Motor neuron (in vitro differentiated cells): Measurements from ENCODE around the gene FOXE3. TPM values are rescaled to one million over a fixed set of nuclear protein-coding genes. Genes with fewer than 3 reads are reported as not detected.
A peak's percentile ranks its signal among the peaks of the same experiment; 100 is the strongest.

Source experiments
- ATAC-seq, 8 experiments: fragments of 200-7000 bp; cut with Tn5 transposase; replicated peaks in 6 of 8; 2 replicates each; pipeline ENCODE4 v1.8.0; 2021; ENCODE audit warnings: mild to moderate bottlenecking in 8 of 8, moderate library complexity in 8 of 8
- H3K27ac ChIP-seq, 2 donors: fragments of 250-450 bp; sonication (Bioruptor Pico); 2 replicates each; pipeline ENCODE4 v1.9.0; 2021; ENCODE audit warnings: antibody characterized with exemption in 2 of 2, mild to moderate bottlenecking in 2 of 2, moderate library complexity in 1 of 2
- H3K4me1 ChIP-seq, 2 donors: fragments of 250-450 bp; sonication (Bioruptor Pico); replicated peaks in 1 of 2; 2 replicates each; pipeline ENCODE4 v1.6.1; 2021; ENCODE audit warnings: antibody characterized with exemption in 2 of 2, mild to moderate bottlenecking in 2 of 2, moderate library complexity in 1 of 2
- H3K4me3 ChIP-seq, 5 donors: fragments of 250-450 bp; sonication (Bioruptor Pico); 2 replicates each; pipeline ENCODE4 v1.9.0; 2021; ENCODE audit warnings: antibody characterized with exemption in 5 of 5, mild to moderate bottlenecking in 5 of 5, moderate library complexity in 4 of 5
- WGBS, 10 experiments: fragments of 450-650 bp; shearing (Covaris generic); methylation state at CpG; one replicate each; pipeline ENCODE4 v1.0.0; 2022; 5-methylcytosine and 5-hydroxymethylcytosine counted together
- in situ Hi-C, 9 experiments: fragments of 400-800 bp; cut with MboI; loops; one replicate each; pipeline ENCODE4 v1.15.0; 2021; ENCODE audit warnings: low sequenced_read_pairs in 9 of 9, low pct_unique_long_range_greater_than_20kb in 2 of 9; ENCODE audit not compliant: unreplicated experiment in 9 of 9
- total RNA-seq, 8 experiments: library from RNA; unstranded; fragments of 300-600 nt; gene quantifications; 2 replicates each; pipeline versions ENCODE4 v1.2.3 to v1.2.4, GENCODE V29; 2022

FOXE3 gene
- total RNA-seq, 8 experiments from 2014 or later: 0.05 to 1.4 (median 0.18) TPM; not detected in 1

DNA sequence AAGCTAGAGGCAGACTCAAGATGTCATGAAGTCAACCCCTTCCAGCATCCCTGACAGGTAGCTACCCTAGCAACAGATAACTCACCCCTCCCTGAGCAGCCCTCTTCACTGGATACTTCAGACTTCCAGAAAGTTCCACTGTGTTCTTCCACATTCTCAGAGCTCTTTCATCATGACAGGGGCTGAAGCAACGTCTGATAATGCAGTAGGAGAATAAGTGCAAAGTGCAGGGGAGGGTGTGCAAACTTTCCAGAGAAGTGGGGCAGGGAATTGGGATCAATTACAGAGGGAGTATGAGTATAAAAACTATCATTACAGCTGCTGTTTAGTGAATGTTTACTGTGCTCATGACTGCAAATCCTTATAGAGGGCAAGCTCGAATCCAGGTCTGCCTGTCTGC lies 26.4 kb upstream of the FOXE3 start:
- 40 to 80% (median 58%) methylated on average over 1 to 2 of the region's 2 CpGs; no CpG with 5 or more reads in 5 of the 10 experiments for WGBS, 10 experiments
- ATAC-seq: no peak
- in situ Hi-C loops: loop anchor here in 2 of 9 experiments (5.0 to 25.0 kb wide), 2 partner anchors 38 to 202 kb away; partner anchors contain the start of gene PDZK1IP1 (in 1 of the 2)
- Histone ChIP-seq H3K27ac (no peak overlapping the region), H3K4me3 (no peak overlapping the region), H3K4me1 (no peaks in the 10 kb centered on the region)

- no peak for ATAC-seq
- Histone ChIP-seq H3K4me1 (no peaks in the 10 kb centered on the region), H3K4me3 (no peak overlapping the region), H3K27ac (no peak overlapping the region)
- in situ Hi-C loops: loop anchor here in 1 of 9 experiments (25.0 kb wide), 1 partner anchor 204 kb away; the partner anchor contains the start of gene PDZK1IP1
- 40 to 100% (median 71%) methylated on average over 1 to 2 of the region's 2 CpGs; no CpG with 5 or more reads in 2 of the 10 experiments for WGBS, 10 experiments
These were observed 25.2 kb upstream of the FOXE3 start for GRCh38 chr1:47390843-47391242.

DNA sequence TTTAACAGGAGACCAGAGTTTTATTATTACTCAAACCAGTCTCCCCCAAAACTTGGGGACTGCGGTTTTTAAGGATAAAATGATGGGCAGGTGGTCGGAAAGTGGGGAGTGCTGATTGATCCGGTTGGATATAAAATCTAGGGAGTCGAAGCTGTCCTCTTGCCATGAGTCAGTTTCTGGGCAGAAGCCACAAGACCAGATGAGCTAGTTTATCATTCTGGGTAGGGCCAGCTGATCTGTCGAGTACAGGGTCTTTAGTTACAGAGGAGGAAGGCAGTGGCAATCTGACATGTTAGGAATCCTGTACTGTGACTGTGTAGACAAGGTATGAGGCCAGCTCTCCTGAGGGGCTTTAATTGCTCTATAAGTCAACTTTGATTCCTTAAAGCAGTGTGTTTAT lies 22.9 kb upstream of the FOXE3 start:
- in situ Hi-C loops: loop anchor here in 1 of 9 experiments (25.0 kb wide), 1 partner anchor 206 kb away; the partner anchor contains the start of gene PDZK1IP1
- H3K27ac ChIP-seq: no peak overlapping the region
- H3K4me1 ChIP-seq: no peaks in the 10 kb centered on the region
- ATAC-seq: no peak
- no peak overlapping the region for H3K4me3 ChIP-seq
- 17 to 97% (median 45%) methylated on average over 1 to 5 of the region's 5 CpGs for WGBS, 10 experiments

DNA sequence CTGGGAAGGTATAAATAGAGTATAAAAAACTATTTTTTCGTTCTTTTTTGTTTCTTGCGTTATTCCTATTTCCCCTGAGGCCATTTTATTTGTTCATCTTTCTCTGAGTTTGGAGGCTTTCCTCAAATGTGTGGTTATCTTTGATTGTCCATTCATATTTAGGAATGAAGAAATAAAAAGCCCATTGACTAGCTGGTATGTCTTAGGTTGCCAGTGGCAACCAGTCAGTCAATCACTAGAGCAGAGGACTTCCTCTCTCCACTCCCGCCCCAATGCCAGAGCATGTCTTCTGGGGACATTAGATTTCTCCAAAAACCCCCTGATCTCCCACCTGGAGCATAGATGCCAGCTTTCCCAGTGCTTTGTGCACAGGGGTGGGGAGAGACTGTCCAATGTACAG lies 20.7 kb upstream of the FOXE3 start:
- H3K4me1 ChIP-seq: no peaks in the 10 kb centered on the region
- H3K4me3 ChIP-seq: no peak overlapping the region
- ATAC-seq: no peak
- WGBS, 10 experiments: 54 to 96% (median 76%) methylated on average over 2 to 3 of the region's 3 CpGs
- H3K27ac ChIP-seq: no peak overlapping the region
- in situ Hi-C loops: loop anchor here in 1 of 9 experiments (25.0 kb wide), 1 partner anchor 208 kb away; the partner anchor contains the start of gene PDZK1IP1

DNA sequence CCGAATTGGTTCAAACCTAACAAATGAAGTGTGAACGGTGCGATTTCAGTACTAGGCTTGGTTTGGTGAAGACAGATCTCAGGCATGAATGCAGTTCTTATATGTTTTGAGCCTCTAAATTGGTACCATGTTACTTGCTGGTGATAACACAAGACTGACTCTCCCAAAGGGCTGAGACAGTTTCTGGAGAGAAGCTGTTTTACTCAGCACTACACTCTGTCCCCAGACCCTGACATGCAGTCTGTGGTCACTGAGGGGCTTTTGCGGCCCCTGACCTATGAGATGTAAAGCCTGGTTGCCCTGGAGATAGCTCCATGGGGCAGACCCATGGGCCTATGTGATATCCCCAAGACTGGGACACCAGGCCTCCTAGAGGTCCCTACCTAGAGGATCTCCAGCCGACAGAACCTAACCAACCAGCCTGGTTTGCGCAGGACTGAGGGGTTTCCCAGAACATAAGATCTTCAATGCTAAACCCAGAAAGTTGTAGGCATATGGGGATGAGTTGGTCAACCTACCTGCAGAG lies 19.4 kb upstream of the FOXE3 start:
- Histone ChIP-seq H3K27ac (no peak overlapping the region), H3K4me3 (no peak overlapping the region), H3K4me1 (no peaks in the 10 kb centered on the region)
- in situ Hi-C loops: loop anchor here in 1 of 9 experiments (25.0 kb wide), 1 partner anchor 209 kb away; the partner anchor contains the start of gene PDZK1IP1
- WGBS, 10 experiments: 73 to 100% (median 83%) methylated on average over 1 to 6 of the region's 6 CpGs; no CpG with 5 or more reads in 2 of the 10 experiments
- ATAC-seq: no peak

GRCh38 chr1:47399138-47399845 lies 16.8 kb upstream of the FOXE3 start:
- in situ Hi-C loops: loop anchor here in 1 of 9 experiments (25.0 kb wide), 1 partner anchor 212 kb away; the partner anchor contains the start of gene PDZK1IP1
- Histone ChIP-seq H3K27ac (no peak overlapping the region), H3K4me1 (no peaks in the 10 kb centered on the region), H3K4me3 (no peak overlapping the region)
- ATAC-seq: no peak
- WGBS, 10 experiments: 33 to 90% (median 81%) methylated on average over 1 to 4 of the region's 4 CpGs; no CpG with 5 or more reads in 2 of the 10 experiments

DNA sequence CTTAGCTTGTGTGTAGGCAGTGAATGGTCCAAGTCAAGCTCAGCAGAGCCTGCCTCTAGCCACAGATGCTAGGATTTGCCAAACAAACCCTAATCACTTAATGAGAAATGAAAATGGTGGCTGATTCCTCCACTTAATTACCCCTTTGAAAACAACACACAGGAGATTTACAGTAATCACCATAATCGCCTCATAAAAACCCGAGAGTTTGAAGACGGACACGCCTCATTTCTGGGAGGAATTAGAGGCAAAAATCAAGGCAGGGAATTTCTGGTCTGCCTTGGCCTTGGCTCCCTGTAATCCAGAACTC lies 16.3 kb upstream of the FOXE3 start:
- 30 to 88% (median 82%) methylated on average over 2 to 4 of the region's 4 CpGs; no CpG with 5 or more reads in 5 of the 10 experiments for WGBS, 10 experiments
- no peak overlapping the region for H3K4me3 ChIP-seq
- H3K27ac ChIP-seq: no peak overlapping the region
- no peak for ATAC-seq
- no peaks in the 10 kb centered on the region for H3K4me1 ChIP-seq
- in situ Hi-C loops: loop anchor here in 3 of 9 experiments (25.0 kb wide), 1 partner anchor 212 kb away; the partner anchor contains the start of gene PDZK1IP1 (in 3 of the 3)

- Histone ChIP-seq H3K4me1 (no peaks in the 10 kb centered on the region), H3K4me3 (no peak overlapping the region), H3K27ac (no peak overlapping the region)
- no peak for ATAC-seq
- 61 to 90% (median 80%) methylated on average over 1 to 4 of the region's 4 CpGs for WGBS, 10 experiments
- in situ Hi-C loops: loop anchor here in 2 of 9 experiments (25.0 kb wide), 1 partner anchor 214 kb away; the partner anchor contains the start of gene PDZK1IP1 (in 2 of the 2)
These were observed 14.3 kb upstream of the FOXE3 start for GRCh38 chr1:47401761-47402160.

- ATAC-seq: no peak
- no peaks in the 10 kb centered on the region for H3K4me1 ChIP-seq
- H3K27ac ChIP-seq: no peak overlapping the region
- in situ Hi-C loops: loop anchor here in 2 of 9 experiments (25.0 kb wide), 1 partner anchor 215 kb away; the partner anchor contains the start of gene PDZK1IP1 (in 2 of the 2)
- H3K4me3 ChIP-seq: no peak overlapping the region
- 76 to 100% (median 87%) methylated on average over 1 to 4 of the region's 4 CpGs; no CpG with 5 or more reads in 3 of the 10 experiments for WGBS, 10 experiments
These were observed 13.5 kb upstream of the FOXE3 start for GRCh38 chr1:47402591-47402990.

- in situ Hi-C loops: loop anchor here in 2 of 9 experiments (25.0 kb wide), 1 partner anchor 216 kb away; the partner anchor contains the start of gene PDZK1IP1 (in 2 of the 2)
- WGBS, 10 experiments: 63 to 100% (median 85%) methylated on average over 1 to 4 of the region's 4 CpGs; no CpG with 5 or more reads in 3 of the 10 experiments
These were observed 12.7 kb upstream of the FOXE3 start for GRCh38 chr1:47403321-47403910.

GRCh38 chr1:47405697-47406096 lies 10.4 kb upstream of the FOXE3 start:
- no peak overlapping the region for H3K27ac ChIP-seq
- peak in 3 of 8 experiments; percentile 64 to 83 (median 68) for ATAC-seq
- 10 to 82% (median 72%) methylated on average over 1 to 5 of the region's 5 CpGs; no CpG with 5 or more reads in 4 of the 10 experiments for WGBS, 10 experiments
- no peak overlapping the region for H3K4me3 ChIP-seq
- H3K4me1 ChIP-seq: no peaks in the 10 kb centered on the region
- in situ Hi-C loops: loop anchor here in 2 of 9 experiments (25.0 kb wide), 1 partner anchor 218 kb away; the partner anchor contains the start of gene PDZK1IP1 (in 2 of the 2)

More at GRCh38 chr1:47403321-47403910, 12.7 kb upstream of the FOXE3 start:
- no peak for ATAC-seq
- Histone ChIP-seq H3K4me1 (no peaks in the 10 kb centered on the region), H3K27ac (no peak overlapping the region), H3K4me3 (no peak overlapping the region)

DNA sequence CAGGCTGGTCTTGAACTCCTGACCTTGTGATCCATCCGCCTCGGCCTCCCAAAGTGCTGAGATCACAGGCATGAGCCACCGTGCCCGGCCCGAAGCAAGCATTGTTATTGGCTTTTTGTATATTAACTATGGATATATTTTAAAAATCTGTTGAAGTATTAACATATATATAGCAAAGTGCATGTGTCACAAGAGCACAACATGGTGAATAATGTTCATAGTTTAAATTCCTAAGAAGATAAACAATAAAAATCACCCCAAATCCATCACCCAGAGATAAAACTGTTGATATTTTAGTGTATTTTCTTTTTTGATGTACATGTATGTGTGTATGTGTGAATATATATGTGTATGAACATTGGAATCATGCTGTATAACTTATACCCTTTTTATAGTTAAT lies 9.1 kb upstream of the FOXE3 start:
- WGBS, 10 experiments: 88 to 100% (median 92%) methylated on average over 1 to 5 of the region's 5 CpGs; no CpG with 5 or more reads in 4 of the 10 experiments
- Histone ChIP-seq H3K27ac (no peak overlapping the region), H3K4me3 (no peak overlapping the region), H3K4me1 (no peaks in the 10 kb centered on the region)
- ATAC-seq: no peak
- in situ Hi-C loops: loop anchor here in 2 of 9 experiments (25.0 kb wide), 1 partner anchor 220 kb away; the partner anchor contains the start of gene PDZK1IP1 (in 2 of the 2)
